OCI-LY3 (cell line): ENCODE results near the gene KRTAP5-11.

Experiments
- EZH2phosphoT487 ChIP-seq: fragments of 200-600 bp; shearing (Covaris generic); IDR thresholded peaks from 2 replicates; pipeline ENCODE4 v1.6.1; 2018; ENCODE audit warnings: antibody characterized with exemption, mixed run types, low read depth
- TF ChIP-seq, protein P1 (sequence below): fragments of 200-600, 300-600 bp; sonication (generic); IDR thresholded peaks from 2 replicates; pipeline ENCODE4 v1.5.1; 2014; ENCODE audit warnings: antibody characterized with exemption, low read length, low read depth

DNA sequence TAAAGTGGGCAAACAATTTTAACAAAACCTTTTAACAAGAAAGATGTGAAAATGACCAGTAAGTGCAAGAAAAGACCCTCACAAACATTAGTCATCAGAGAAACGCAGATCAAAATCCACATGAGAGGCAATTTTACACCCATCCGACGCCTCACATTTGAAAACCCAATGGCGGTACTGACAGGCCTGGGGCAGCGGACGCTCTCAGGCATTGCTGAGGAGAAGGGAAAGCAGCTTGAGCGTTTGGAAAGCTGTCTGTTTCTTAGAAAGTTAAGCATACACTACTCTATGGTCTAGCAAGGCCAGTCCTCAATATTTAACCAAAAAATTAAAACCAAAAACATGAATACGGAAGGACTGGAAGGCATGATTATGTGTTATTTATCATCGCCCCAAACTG lies 46.9 kb downstream of the KRTAP5-11 start:
- TF ChIP-seq, protein P1, sequence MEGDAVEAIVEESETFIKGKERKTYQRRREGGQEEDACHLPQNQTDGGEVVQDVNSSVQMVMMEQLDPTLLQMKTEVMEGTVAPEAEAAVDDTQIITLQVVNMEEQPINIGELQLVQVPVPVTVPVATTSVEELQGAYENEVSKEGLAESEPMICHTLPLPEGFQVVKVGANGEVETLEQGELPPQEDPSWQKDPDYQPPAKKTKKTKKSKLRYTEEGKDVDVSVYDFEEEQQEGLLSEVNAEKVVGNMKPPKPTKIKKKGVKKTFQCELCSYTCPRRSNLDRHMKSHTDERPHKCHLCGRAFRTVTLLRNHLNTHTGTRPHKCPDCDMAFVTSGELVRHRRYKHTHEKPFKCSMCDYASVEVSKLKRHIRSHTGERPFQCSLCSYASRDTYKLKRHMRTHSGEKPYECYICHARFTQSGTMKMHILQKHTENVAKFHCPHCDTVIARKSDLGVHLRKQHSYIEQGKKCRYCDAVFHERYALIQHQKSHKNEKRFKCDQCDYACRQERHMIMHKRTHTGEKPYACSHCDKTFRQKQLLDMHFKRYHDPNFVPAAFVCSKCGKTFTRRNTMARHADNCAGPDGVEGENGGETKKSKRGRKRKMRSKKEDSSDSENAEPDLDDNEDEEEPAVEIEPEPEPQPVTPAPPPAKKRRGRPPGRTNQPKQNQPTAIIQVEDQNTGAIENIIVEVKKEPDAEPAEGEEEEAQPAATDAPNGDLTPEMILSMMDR: no peak
- no peak for TF ChIP-seq EZH2phosphoT487
